OCI-LY3 (cell line): ENCODE results near the gene ADRB2.

Experiments
- H2AFZ ChIP-seq: fragments of 200-600, 300-600 bp; shearing (Covaris generic); 2 replicates; pipeline ENCODE4 v1.6.0; 2014; ENCODE audit warnings: antibody characterized with exemption, low read depth, low read length
- H3K27ac ChIP-seq: fragments of 200-600, 300-600 bp; sonication (generic); 2 replicates; pipeline ENCODE4 v1.5.1; 2014; ENCODE audit warnings: mild to moderate bottlenecking, low read length, moderate library complexity, mixed read lengths
- H3K27me3 ChIP-seq: fragments of 200-600, 300-600 bp; sonication (generic); 2 replicates; pipeline ENCODE4 v1.6.1; 2014; ENCODE audit warnings: low read depth, low read length, mixed read lengths
- H3K36me3 ChIP-seq: fragments of 200-600, 300-600 bp; sonication (generic); replicated peaks from 2 replicates; pipeline ENCODE3; 2014; ENCODE audit warnings: low read depth, low read length, mixed read lengths
- H3K4me1 ChIP-seq: fragments of 300-600, 200-600 bp; sonication (generic); 2 replicates; pipeline ENCODE4 v1.6.1; 2014; ENCODE audit warnings: low read length, mixed read lengths
- H3K4me2 ChIP-seq: fragments of 200-600, 300-600 bp; sonication (generic); 2 replicates; pipeline ENCODE4 v1.6.1; 2014; ENCODE audit warnings: low read length, mixed read lengths
- H3K4me3 ChIP-seq: fragments of 300-600, 200-600 bp; sonication (generic); 2 replicates; pipeline ENCODE4 v1.5.1; 2014; ENCODE audit warnings: antibody characterized with exemption, mild to moderate bottlenecking, low read length, moderate library complexity
- H3K79me2 ChIP-seq: fragments of 300-600, 200-600 bp; shearing (Covaris generic); 2 replicates; pipeline ENCODE4 v1.6.1; 2014; ENCODE audit warnings: mild to moderate bottlenecking, low read length, mixed read lengths
- H3K9ac ChIP-seq: fragments of 300-600, 200-600 bp; shearing (Covaris generic); 2 replicates; pipeline ENCODE4 v1.6.0; 2014; ENCODE audit warnings: mild to moderate bottlenecking, low read length, moderate library complexity
- H3K9me3 ChIP-seq: fragments of 200-600, 300-600 bp; shearing (Covaris generic); 2 replicates; pipeline ENCODE4 v1.6.1; 2014; ENCODE audit warnings: low read length, mixed read lengths; ENCODE audit not compliant: insufficient read depth
- H4K20me1 ChIP-seq: fragments of 200-600, 300-600 bp; sonication (generic); 2 replicates; pipeline ENCODE4 v1.6.1; 2016; ENCODE audit warnings: low read length, mixed read lengths; ENCODE audit not compliant: insufficient read depth
- CTCF ChIP-seq: fragments of 200-600, 300-600 bp; sonication (generic); IDR thresholded peaks from 2 replicates; pipeline ENCODE4 v1.5.1; 2014; ENCODE audit warnings: antibody characterized with exemption, low read length, low read depth
- EZH2phosphoT487 ChIP-seq: fragments of 200-600 bp; shearing (Covaris generic); IDR thresholded peaks from 2 replicates; pipeline ENCODE4 v1.6.1; 2018; ENCODE audit warnings: antibody characterized with exemption, mixed run types, low read depth

ADRB2 gene

DNA sequence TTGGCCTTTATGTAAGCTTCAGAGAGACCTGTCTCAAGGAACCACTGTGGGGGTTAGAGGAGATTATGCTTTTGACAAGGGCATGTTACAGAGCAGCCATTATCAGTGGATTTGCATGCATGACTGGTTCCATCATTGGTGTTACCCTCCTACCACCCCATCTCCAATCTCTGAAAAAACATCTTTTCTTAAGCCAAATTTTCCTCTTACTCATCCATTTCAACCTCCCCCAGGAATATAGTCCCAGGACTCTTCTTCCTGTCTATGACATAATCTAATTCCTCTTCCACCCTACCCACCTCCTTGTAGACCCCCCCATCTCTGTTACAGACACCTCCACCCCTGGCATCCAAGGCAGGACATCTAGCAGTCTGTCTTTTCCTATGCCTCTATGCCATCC lies 33.1 kb upstream of the ADRB2 start:
- TF ChIP-seq EZH2phosphoT487 (no peak), CTCF (no peak)
- Histone ChIP-seq H3K27me3 (peaks cover 53% of the 10 kb centered on the region), H3K27ac (no peak overlapping the region), H3K79me2 (no peaks in the 10 kb centered on the region), H2AFZ (no peak overlapping the region), H3K4me3 (no peak overlapping the region), H3K4me1 (peaks cover 56% of the 10 kb centered on the region), H4K20me1 (no peaks in the 10 kb centered on the region), H3K4me2 (no peak overlapping the region), H3K36me3 (no peaks in the 10 kb centered on the region), H3K9me3 (no peaks in the 10 kb centered on the region), H3K9ac (no peak overlapping the region)

DNA sequence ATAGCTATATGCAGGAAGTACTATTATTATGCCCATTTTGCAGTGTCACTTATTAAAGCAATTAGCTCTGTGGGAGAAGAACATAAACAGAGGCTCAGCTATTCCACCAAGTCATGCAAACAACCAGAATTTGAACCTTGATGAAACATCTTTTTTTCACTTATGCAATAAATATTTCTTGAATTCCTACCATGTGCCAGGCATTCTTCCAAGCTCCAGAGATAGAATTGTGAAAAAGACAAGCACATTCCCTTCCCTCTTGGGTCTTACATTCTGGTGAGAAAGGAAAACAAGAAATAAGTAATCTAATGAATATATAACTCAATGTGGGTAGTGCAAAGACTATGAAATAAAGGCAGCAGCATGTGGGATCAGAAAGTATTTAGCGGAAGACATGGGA lies 32.1 kb upstream of the ADRB2 start:
- peak overlapping the region; percentile 68 for H3K4me2 ChIP-seq
- no peaks in the 10 kb centered on the region for H3K36me3 ChIP-seq
- peak overlapping the region; percentile 34 for H3K4me3 ChIP-seq
- H2AFZ ChIP-seq, result no peak overlapping the region
- peaks cover 56% of the 10 kb centered on the region for H3K4me1 ChIP-seq
- no peaks in the 10 kb centered on the region for H3K79me2 ChIP-seq
- peaks cover 53% of the 10 kb centered on the region for H3K27me3 ChIP-seq
- TF ChIP-seq EZH2phosphoT487, result no peak
- no peaks in the 10 kb centered on the region for H4K20me1 ChIP-seq
- peak overlapping the region; percentile 31; the same call in 1 of the 2 replicates for H3K27ac ChIP-seq
- no peak overlapping the region for H3K9ac ChIP-seq
- no peaks in the 10 kb centered on the region for H3K9me3 ChIP-seq

- peaks cover 63% of the 10 kb centered on the region for H3K4me1 ChIP-seq
- peaks cover 48% of the 10 kb centered on the region for H3K27me3 ChIP-seq
- peak overlapping the region; percentile 53 for H3K27ac ChIP-seq
- H3K9me3 ChIP-seq, result no peaks in the 10 kb centered on the region
- H3K4me2 ChIP-seq, result peak overlapping the region; percentile 68
- H2AFZ ChIP-seq, result no peak overlapping the region
- no peaks in the 10 kb centered on the region for H3K36me3 ChIP-seq
- H4K20me1 ChIP-seq, result no peaks in the 10 kb centered on the region
- H3K79me2 ChIP-seq, result no peaks in the 10 kb centered on the region
- no peak overlapping the region for H3K9ac ChIP-seq
- TF ChIP-seq CTCF (no peak), EZH2phosphoT487 (no peak)
- peak overlapping the region; percentile 52 for H3K4me3 ChIP-seq
Measured at GRCh38 chr5:148794729-148795561, 31.5 kb upstream of the ADRB2 start.

DNA sequence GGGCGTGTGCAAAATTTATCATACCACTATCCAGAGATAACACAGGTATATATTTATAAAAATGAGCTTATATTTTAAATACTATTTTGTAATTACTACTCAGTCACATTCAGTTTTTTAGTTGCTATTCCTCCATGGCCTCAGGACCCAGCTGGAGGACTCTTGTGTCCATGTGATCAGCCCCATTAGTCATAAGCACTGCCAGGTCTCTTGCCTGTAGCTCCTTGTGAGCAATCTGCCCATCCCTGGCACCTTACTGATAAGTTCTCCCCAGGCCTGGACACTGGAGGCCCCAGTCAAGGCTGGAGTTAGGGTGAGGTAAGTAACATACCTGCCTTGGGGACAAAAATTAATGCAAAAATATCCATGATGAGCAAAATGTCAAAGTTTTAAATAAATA lies 29.5 kb upstream of the ADRB2 start:
- H3K4me2 ChIP-seq, result no peak overlapping the region
- no peaks in the 10 kb centered on the region for H4K20me1 ChIP-seq
- H3K9me3 ChIP-seq, result no peaks in the 10 kb centered on the region
- peaks cover 55% of the 10 kb centered on the region for H3K27me3 ChIP-seq
- H3K36me3 ChIP-seq, result no peaks in the 10 kb centered on the region
- TF ChIP-seq CTCF, result no peak
- no peak for TF ChIP-seq EZH2phosphoT487
- no peak overlapping the region for H2AFZ ChIP-seq
- H3K9ac ChIP-seq, result no peak overlapping the region
- peaks cover 56% of the 10 kb centered on the region for H3K4me1 ChIP-seq
- no peak overlapping the region for H3K27ac ChIP-seq
- no peaks in the 10 kb centered on the region for H3K79me2 ChIP-seq
- no peak overlapping the region for H3K4me3 ChIP-seq
